ENCODE results near the gene RBM4. TPM values are rescaled to one million over a fixed set of nuclear protein-coding genes. Genes with fewer than 3 reads are reported as not detected.

Gene RBM4
- total and polyA plus RNA-seq, 2 of the 13 experiments (the other 11 are each of a cell fraction or from before 2014, with no cell fraction given), result 126 to 136 TPM

DNA sequence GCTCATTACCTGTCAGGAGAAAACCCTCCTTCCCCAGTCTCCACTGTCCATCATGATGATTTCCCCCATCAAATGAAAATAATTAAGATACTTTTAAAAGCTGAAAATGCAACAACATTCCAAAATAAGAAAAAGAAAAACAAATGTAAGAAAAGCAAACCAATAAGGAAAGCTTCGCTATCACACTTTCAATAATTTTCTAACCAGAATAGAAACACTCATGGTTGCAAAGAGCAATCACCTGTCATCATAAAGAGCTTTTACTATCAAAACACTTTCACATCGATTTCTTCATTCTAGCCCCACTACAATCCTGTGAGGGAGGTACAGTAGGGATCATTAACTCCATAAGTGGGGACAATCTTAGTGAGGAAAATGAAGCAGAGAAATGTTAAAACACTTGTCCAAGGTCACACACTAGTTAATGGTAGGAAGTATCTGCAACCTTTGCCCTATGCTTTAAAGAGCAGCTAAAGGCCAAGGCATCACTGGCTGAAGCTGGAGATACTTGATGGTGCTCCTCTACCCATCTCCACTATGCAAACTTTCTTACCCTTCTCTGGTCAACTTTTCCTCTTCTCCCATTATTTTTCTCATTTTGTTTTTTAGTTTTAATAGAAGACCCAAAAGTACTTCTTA, 36.6 kb downstream of the RBM4 start:
- H3K4me3 ChIP-seq (replicated peaks in 1 of 3; ENCODE audit: insufficient read depth in 1 of 3, low read depth in 2 of 3, low read length in 3 of 3), result no peak overlapping the region; a peak in 1 of 6 replicates
- H3K27me3 ChIP-seq (ENCODE audit: control insufficient read depth in 1 of 2, insufficient read depth in 2 of 2, low read length in 2 of 2), result no peaks in the 10 kb centered on the region
- H2AFZ ChIP-seq (ENCODE audit: low read length), result no peak overlapping the region
- intact Hi-C loops (cut with micrococcal nuclease; ENCODE audit: unreplicated experiment), result loop anchor here (5.0 kb wide), 1 partner anchor 83 kb away; the partner anchor contains the start of genes CCDC87 and CCS
- ATAC-seq (no peak), FAIRE-seq (peak; percentile 36), DNase-seq (ENCODE audit: low spot score) (no peak)
- H3K4me2 ChIP-seq (ENCODE audit: low read depth, low read length), result peak overlapping the region; percentile 100
- CTCF ChIA-PET (ENCODE audit: low intra/inter-chr PET ratio, low total read pairs), result no interaction called here
- no peak overlapping the region for H3K9ac ChIP-seq (ENCODE audit: insufficient read depth, low read depth, low read length)
- peaks cover 48% of the 10 kb centered on the region for H3K79me2 ChIP-seq (ENCODE audit: insufficient read depth, low read length)
- peaks cover 2% of the 10 kb centered on the region; the same call in 1 of the 2 replicates for H4K20me1 ChIP-seq (ENCODE audit: insufficient read depth, low read length)
- no peaks in the 10 kb centered on the region for H3K9me3 ChIP-seq (ENCODE audit: low read length)
- in situ Hi-C loops (cut with HindIII; ENCODE audit: extremely low pct_ligation_motif_present, low pct_unique_long_range_greater_than_20kb), result no loop called here
- WGBS (ENCODE audit: low lambda C conversion rate), result 79% methylated on average over 2 of the region's 2 CpGs
- POLR2A ChIA-PET, result interaction anchor here (0.7 to 3.4 kb wide), 2 partner anchors 37 to 195 kb away, joined by 4 to 14 read pairs; partner anchors contain the start of genes DPP3 and RBM4
- H3K36me3 ChIP-seq (replicated peaks in 1 of 2; ENCODE audit: control insufficient read depth in 1 of 2, insufficient read depth in 2 of 2, low read length in 2 of 2), result peaks cover 1 to 4% of the 10 kb centered on the region in 2 experiments; a peak in 1 of 5 replicates
- no peak overlapping the region for H3K27ac ChIP-seq (ENCODE audit: extremely low read length, insufficient read depth, low read length)
- no TSS peak for BruUV-seq (replicated peaks)
- H3K4me1 ChIP-seq (ENCODE audit: insufficient read depth, low read length), result peaks cover 41% of the 10 kb centered on the region
- peak; percentile 68 for TF ChIP-seq HNF4A (CRISPR knock-in tag; IDR thresholded peaks at IDR 0.05)
- TF ChIP-seq NR2F6 (IDR thresholded peaks at IDR 0.05), result no peak
- TF ChIP-seq NR2F6 (CRISPR knock-in tag; IDR thresholded peaks at IDR 0.05), result 0 out of 2 replicates have a peak, but pooled peaks have one; percentile 41
- no peak for TF ChIP-seq ZNF253 (CRISPR knock-in tag; IDR thresholded peaks at IDR 0.05; ENCODE audit: borderline replicate concordance)
- TF ChIP-seq EED (CRISPR knock-in tag; IDR thresholded peaks at IDR 0.05), result no peak
- no peak for TF ChIP-seq SNRNP70 (IDR thresholded peaks at IDR 0.05; ENCODE audit: low read depth, low read length)
- TF ChIP-seq ZNF761 (CRISPR knock-in tag; conservative IDR thresholded peaks at IDR 0.05), result no peak
- peak; percentile 48; the same call in 1 of the 2 replicates for TF ChIP-seq MIXL1 (CRISPR knock-in tag; IDR thresholded peaks at IDR 0.05)
- TF ChIP-seq, protein P1, sequence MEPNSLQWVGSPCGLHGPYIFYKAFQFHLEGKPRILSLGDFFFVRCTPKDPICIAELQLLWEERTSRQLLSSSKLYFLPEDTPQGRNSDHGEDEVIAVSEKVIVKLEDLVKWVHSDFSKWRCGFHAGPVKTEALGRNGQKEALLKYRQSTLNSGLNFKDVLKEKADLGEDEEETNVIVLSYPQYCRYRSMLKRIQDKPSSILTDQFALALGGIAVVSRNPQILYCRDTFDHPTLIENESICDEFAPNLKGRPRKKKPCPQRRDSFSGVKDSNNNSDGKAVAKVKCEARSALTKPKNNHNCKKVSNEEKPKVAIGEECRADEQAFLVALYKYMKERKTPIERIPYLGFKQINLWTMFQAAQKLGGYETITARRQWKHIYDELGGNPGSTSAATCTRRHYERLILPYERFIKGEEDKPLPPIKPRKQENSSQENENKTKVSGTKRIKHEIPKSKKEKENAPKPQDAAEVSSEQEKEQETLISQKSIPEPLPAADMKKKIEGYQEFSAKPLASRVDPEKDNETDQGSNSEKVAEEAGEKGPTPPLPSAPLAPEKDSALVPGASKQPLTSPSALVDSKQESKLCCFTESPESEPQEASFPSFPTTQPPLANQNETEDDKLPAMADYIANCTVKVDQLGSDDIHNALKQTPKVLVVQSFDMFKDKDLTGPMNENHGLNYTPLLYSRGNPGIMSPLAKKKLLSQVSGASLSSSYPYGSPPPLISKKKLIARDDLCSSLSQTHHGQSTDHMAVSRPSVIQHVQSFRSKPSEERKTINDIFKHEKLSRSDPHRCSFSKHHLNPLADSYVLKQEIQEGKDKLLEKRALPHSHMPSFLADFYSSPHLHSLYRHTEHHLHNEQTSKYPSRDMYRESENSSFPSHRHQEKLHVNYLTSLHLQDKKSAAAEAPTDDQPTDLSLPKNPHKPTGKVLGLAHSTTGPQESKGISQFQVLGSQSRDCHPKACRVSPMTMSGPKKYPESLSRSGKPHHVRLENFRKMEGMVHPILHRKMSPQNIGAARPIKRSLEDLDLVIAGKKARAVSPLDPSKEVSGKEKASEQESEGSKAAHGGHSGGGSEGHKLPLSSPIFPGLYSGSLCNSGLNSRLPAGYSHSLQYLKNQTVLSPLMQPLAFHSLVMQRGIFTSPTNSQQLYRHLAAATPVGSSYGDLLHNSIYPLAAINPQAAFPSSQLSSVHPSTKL (CRISPR knock-in tag; IDR thresholded peaks at IDR 0.05), result 0 out of 2 replicates have a peak, but pooled peaks have one; percentile 21
- TF ChIP-seq NONO (IDR thresholded peaks at IDR 0.05), result no peak
- TF ChIP-seq NONO (CRISPR knock-in tag; conservative IDR thresholded peaks at IDR 0.05), result no peak
- no peak for TF ChIP-seq ADNP (CRISPR knock-in tag; IDR thresholded peaks at IDR 0.05)
- TF ChIP-seq ZMYM2 (CRISPR knock-in tag; IDR thresholded peaks at IDR 0.05), result no peak
- TF ChIP-seq, protein P2, sequence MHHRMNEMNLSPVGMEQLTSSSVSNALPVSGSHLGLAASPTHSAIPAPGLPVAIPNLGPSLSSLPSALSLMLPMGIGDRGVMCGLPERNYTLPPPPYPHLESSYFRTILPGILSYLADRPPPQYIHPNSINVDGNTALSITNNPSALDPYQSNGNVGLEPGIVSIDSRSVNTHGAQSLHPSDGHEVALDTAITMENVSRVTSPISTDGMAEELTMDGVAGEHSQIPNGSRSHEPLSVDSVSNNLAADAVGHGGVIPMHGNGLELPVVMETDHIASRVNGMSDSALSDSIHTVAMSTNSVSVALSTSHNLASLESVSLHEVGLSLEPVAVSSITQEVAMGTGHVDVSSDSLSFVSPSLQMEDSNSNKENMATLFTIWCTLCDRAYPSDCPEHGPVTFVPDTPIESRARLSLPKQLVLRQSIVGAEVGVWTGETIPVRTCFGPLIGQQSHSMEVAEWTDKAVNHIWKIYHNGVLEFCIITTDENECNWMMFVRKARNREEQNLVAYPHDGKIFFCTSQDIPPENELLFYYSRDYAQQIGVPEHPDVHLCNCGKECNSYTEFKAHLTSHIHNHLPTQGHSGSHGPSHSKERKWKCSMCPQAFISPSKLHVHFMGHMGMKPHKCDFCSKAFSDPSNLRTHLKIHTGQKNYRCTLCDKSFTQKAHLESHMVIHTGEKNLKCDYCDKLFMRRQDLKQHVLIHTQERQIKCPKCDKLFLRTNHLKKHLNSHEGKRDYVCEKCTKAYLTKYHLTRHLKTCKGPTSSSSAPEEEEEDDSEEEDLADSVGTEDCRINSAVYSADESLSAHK (CRISPR knock-in tag; IDR thresholded peaks at IDR 0.05; ENCODE audit: borderline replicate concordance), result no peak
- peak; percentile 43; the same call in 1 of the 2 replicates for TF ChIP-seq HDAC2 (CRISPR knock-in tag; IDR thresholded peaks at IDR 0.05)
- TF ChIP-seq, protein P3, sequence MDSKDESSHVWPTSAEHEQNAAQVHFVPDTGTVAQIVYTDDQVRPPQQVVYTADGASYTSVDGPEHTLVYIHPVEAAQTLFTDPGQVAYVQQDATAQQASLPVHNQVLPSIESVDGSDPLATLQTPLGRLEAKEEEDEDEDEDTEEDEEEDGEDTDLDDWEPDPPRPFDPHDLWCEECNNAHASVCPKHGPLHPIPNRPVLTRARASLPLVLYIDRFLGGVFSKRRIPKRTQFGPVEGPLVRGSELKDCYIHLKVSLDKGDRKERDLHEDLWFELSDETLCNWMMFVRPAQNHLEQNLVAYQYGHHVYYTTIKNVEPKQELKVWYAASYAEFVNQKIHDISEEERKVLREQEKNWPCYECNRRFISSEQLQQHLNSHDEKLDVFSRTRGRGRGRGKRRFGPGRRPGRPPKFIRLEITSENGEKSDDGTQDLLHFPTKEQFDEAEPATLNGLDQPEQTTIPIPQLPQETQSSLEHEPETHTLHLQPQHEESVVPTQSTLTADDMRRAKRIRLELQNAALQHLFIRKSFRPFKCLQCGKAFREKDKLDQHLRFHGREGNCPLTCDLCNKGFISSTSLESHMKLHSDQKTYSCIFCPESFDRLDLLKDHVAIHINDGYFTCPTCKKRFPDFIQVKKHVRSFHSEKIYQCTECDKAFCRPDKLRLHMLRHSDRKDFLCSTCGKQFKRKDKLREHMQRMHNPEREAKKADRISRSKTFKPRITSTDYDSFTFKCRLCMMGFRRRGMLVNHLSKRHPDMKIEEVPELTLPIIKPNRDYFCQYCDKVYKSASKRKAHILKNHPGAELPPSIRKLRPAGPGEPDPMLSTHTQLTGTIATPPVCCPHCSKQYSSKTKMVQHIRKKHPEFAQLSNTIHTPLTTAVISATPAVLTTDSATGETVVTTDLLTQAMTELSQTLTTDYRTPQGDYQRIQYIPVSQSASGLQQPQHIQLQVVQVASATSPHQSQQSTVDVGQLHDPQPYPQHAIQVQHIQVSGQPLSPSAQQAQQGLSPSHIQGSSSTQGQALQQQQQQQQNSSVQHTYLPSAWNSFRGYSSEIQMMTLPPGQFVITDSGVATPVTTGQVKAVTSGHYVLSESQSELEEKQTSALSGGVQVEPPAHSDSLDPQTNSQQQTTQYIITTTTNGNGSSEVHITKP (CRISPR knock-in tag; IDR thresholded peaks at IDR 0.05; ENCODE audit: low read depth), result no peak

All from HepG2 (cell line).